Tibial nerve (tissue), 4 donors: ENCODE measurements around the gene SLAMF9. TPM values are rescaled to one million over a fixed set of nuclear protein-coding genes. Genes with fewer than 3 reads are reported as not detected.

ENCODE experiments used
- DNase-seq, 2 donors: peaks; one replicate each; pipeline ENCODE4 v3.0.0-alpha.2; 2019; ENCODE audit warnings: low spot score in 2 of 2
- H3K27ac ChIP-seq, 4 donors: fragments of 200-600 bp; sonication (generic) in 3 of 4; one replicate each; pipeline ENCODE4 v1.5.1; 2017 to 2019; ENCODE audit warnings: mild to moderate bottlenecking in 1 of 4
- H3K27me3 ChIP-seq, 2 donors: fragments of 200-600 bp; sonication (generic) in 1 of 2; one replicate each; pipeline versions ENCODE4 v1.5.1 to v1.6.0; 2017 to 2019
- H3K36me3 ChIP-seq, 3 donors: fragments of 200-600 bp; sonication (generic); one replicate each; pipeline ENCODE4 v1.5.1; 2018 to 2019
- H3K4me1 ChIP-seq, 4 donors: fragments of 200-600 bp; sonication (generic) in 3 of 4; one replicate each; pipeline ENCODE4 v1.5.1; 2017 to 2019
- H3K4me3 ChIP-seq, 4 donors: fragments of 200-600 bp; sonication (generic) in 3 of 4; one replicate each; pipeline ENCODE4 v1.5.1; 2017 to 2019; ENCODE audit warnings: mild to moderate bottlenecking in 1 of 4, moderate library complexity in 1 of 4
- H3K9me3 ChIP-seq, 4 donors: fragments of 200-600 bp; sonication (generic) in 3 of 4; one replicate each; pipeline ENCODE4 v1.5.1; 2017 to 2019
- CTCF ChIP-seq, 5 experiments: fragments of 200-600 bp in 3 of 5; fragments of 450-650 bp in 2 of 5; sonication (generic) in 3 of 5; IDR thresholded peaks; one replicate each; pipeline ENCODE4 v1.5.1; 2016 to 2019; ENCODE audit warnings: antibody characterized with exemption in 5 of 5, mild to moderate bottlenecking in 3 of 5, moderate library complexity in 2 of 5
- EP300 ChIP-seq, 2 donors: sonication (generic); formaldehyde crosslinking; IDR thresholded peaks; one replicate each; pipeline ENCODE4 v1.6.1; 2017; ENCODE audit warnings: antibody characterized with exemption in 2 of 2, mild to moderate bottlenecking in 1 of 2
- POLR2A ChIP-seq, 2 donors: fragments of 450-650 bp; IDR thresholded peaks; one replicate each; pipeline ENCODE4 v1.6.1; 2017; ENCODE audit warnings: antibody characterized with exemption in 2 of 2, mild to moderate bottlenecking in 2 of 2, moderate library complexity in 2 of 2
- WGBS, 2 donors: methylation state at CpG; one replicate each; pipeline ENCODE4 v1.1.5; 2018; 5-methylcytosine and 5-hydroxymethylcytosine counted together
- total RNA-seq, 4 donors: library from RNA; depleted of rRNA; stranded (reverse); fragments of >200 nt; gene quantifications; one replicate each; pipeline ENCODE4 v1.1.0, GENCODE V29; 2016

SLAMF9 gene
- total RNA-seq, 4 donors from 2014 or later = not detected

- no peaks in the 10 kb centered on the region for H3K9me3 ChIP-seq
- WGBS, 2 donors = 76 to 77% methylated on average over 1 of the region's 1 CpG
- H3K4me3 ChIP-seq = no peak overlapping the region
- H3K27ac ChIP-seq = no peak overlapping the region
- TF ChIP-seq POLR2A (IDR thresholded peaks at IDR 0.05) (no peak), CTCF (IDR thresholded peaks at IDR 0.05) (no peak), EP300 (IDR thresholded peaks at IDR 0.05) (no peak)
- H3K4me1 ChIP-seq = no peaks in the 10 kb centered on the region
- no peak for DNase-seq
- H3K27me3 ChIP-seq = no peaks in the 10 kb centered on the region
- H3K36me3 ChIP-seq = no peaks in the 10 kb centered on the region
Measured at GRCh38 chr1:159988006-159988405, 34.0 kb upstream of the SLAMF9 start.

- Histone ChIP-seq H3K27me3 (no peaks in the 10 kb centered on the region), H3K9me3 (no peaks in the 10 kb centered on the region), H3K4me1 (no peaks in the 10 kb centered on the region), H3K4me3 (no peak overlapping the region), H3K36me3 (no peaks in the 10 kb centered on the region), H3K27ac (no peak overlapping the region)
- DNase-seq = no peak
- 66 to 75% methylated on average over 4 of the region's 4 CpGs for WGBS, 2 donors
- TF ChIP-seq POLR2A (IDR thresholded peaks at IDR 0.05) (no peak), CTCF (IDR thresholded peaks at IDR 0.05) (no peak), EP300 (IDR thresholded peaks at IDR 0.05) (no peak)
Measured at GRCh38 chr1:159987186-159987585, 33.1 kb upstream of the SLAMF9 start.

DNA sequence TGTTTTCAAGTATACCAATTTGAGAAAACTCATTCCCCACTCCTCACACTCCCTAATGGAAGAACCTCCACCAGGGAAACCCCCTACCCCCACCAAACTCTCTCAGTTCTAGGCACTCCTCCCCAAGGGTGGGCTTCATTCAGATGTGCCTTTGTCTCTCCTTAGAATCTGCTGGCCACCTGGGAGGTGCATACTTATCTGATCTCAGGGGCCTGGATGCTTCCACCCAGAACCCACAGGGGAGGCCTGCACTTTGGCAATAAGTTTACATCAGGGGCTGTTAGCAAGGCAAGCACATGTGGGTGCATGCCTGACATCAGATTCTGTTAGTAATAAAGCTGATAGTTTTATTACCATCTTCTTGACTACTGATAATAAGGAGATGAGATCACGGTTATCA lies 32.5 kb upstream of the SLAMF9 start:
- WGBS, 2 donors = 83 to 96% methylated on average over 1 of the region's 1 CpG
- Histone ChIP-seq H3K4me3 (no peak overlapping the region), H3K36me3 (no peaks in the 10 kb centered on the region)

DNA sequence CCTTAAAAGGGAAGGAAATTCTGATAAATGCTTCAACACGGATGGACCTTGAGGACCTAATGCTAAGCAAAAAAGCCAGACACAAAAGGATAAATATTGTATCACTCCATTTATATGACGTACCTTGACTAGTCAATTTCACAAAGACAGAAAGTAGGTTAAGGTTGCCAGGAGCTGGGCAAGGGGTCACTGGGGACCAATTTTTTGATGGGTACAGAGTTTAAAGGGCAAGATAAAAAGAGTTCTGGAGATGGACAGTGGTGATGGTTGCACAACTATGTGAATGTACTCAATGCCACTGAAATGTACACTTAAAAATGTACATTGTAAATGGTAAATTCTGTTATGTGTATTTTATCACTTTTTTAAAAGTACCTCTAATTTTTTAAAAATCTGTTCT lies 32.1 kb upstream of the SLAMF9 start:
- no peak for DNase-seq
- Histone ChIP-seq H3K4me1 (no peaks in the 10 kb centered on the region), H3K36me3 (no peaks in the 10 kb centered on the region), H3K27me3 (no peaks in the 10 kb centered on the region), H3K4me3 (no peak overlapping the region), H3K27ac (no peak overlapping the region), H3K9me3 (no peaks in the 10 kb centered on the region)
- TF ChIP-seq POLR2A (IDR thresholded peaks at IDR 0.05) (no peak), EP300 (IDR thresholded peaks at IDR 0.05) (no peak)
- WGBS, 2 donors = 69 to 92% methylated on average over 2 of the region's 2 CpGs

More for the DNA sequence above, 32.5 kb upstream of the SLAMF9 start:
- Histone ChIP-seq H3K27me3 (no peaks in the 10 kb centered on the region), H3K27ac (no peak overlapping the region), H3K4me1 (no peaks in the 10 kb centered on the region), H3K9me3 (no peaks in the 10 kb centered on the region)
- DNase-seq = no peak
- TF ChIP-seq EP300 (IDR thresholded peaks at IDR 0.05) = no peak

- no peaks in the 10 kb centered on the region for H3K4me1 ChIP-seq
- H3K9me3 ChIP-seq = no peaks in the 10 kb centered on the region
- TF ChIP-seq EP300 (IDR thresholded peaks at IDR 0.05) (no peak), POLR2A (IDR thresholded peaks at IDR 0.05) (no peak), CTCF (IDR thresholded peaks at IDR 0.05) (no peak)
- H3K27me3 ChIP-seq = no peaks in the 10 kb centered on the region
- WGBS, 2 donors = 86 to 94% methylated on average over 6 of the region's 6 CpGs
- DNase-seq = no peak
- H3K36me3 ChIP-seq = no peaks in the 10 kb centered on the region
- no peak overlapping the region for H3K27ac ChIP-seq
- H3K4me3 ChIP-seq = no peak overlapping the region
Measured at GRCh38 chr1:159985473-159985872, 31.4 kb upstream of the SLAMF9 start.

GRCh38 chr1:159983681-159984080 lies 29.6 kb upstream of the SLAMF9 start:
- WGBS, 2 donors = 65 to 69% methylated on average over 5 of the region's 5 CpGs
- Histone ChIP-seq H3K4me1 (no peaks in the 10 kb centered on the region), H3K27me3 (no peaks in the 10 kb centered on the region), H3K27ac (no peak overlapping the region), H3K36me3 (no peaks in the 10 kb centered on the region), H3K4me3 (no peak overlapping the region), H3K9me3 (no peaks in the 10 kb centered on the region)
- no peak for DNase-seq
- TF ChIP-seq POLR2A (IDR thresholded peaks at IDR 0.05) = no peak
- no peak for TF ChIP-seq CTCF (IDR thresholded peaks at IDR 0.05)
- TF ChIP-seq EP300 (IDR thresholded peaks at IDR 0.05) = no peak
